Ureter (tissue), 1 donor: Measurements from ENCODE around the gene CAPN11. TPM values are rescaled to one million over a fixed set of nuclear protein-coding genes. Genes with fewer than 3 reads are reported as not detected.

Source experiments
- DNase-seq: peaks from one replicate; pipeline ENCODE4 v3.0.0-alpha.2; 2020; ENCODE audit warnings: low spot score
- total RNA-seq: library from RNA; stranded (reverse); gene quantifications from one replicate; pipeline ENCODE4 v1.2.4, GENCODE V29; 2023
- donor health status: DM: yes; HTN: yes; CAD: no.

Gene CAPN11
- total RNA-seq, 1 donor from 2014 or later: 2.1 TPM

GRCh38 chr6:44211284-44211683, 52.7 kb downstream of the CAPN11 start:
- DNase-seq: no peak

- no peak for DNase-seq
These were observed 55.7 kb downstream of the CAPN11 start for GRCh38 chr6:44214307-44214706.

GRCh38 chr6:44216677-44217331, 58.2 kb downstream of the CAPN11 start, which contains the start of gene MYMX:
Gene MYMX (plus strand): TSS chr6:44216926. CDS start chr6:44217472, 546 bp downstream.
- DNase-seq: no peak

GRCh38 chr6:44217332-44218143, 58.9 kb downstream of the CAPN11 start:
- no peak for DNase-seq

- peak; percentile 85 for DNase-seq
These were observed 60.6 kb downstream of the CAPN11 start for GRCh38 chr6:44219053-44219814.

GRCh38 chr6:44219815-44220784, 61.5 kb downstream of the CAPN11 start:
- no peak for DNase-seq

- no peak for DNase-seq
These were observed 62.3 kb downstream of the CAPN11 start for GRCh38 chr6:44220913-44221290.

- DNase-seq: peak; percentile 94
These were observed 62.8 kb downstream of the CAPN11 start for GRCh38 chr6:44221291-44221960.

GRCh38 chr6:44221961-44222335, 63.3 kb downstream of the CAPN11 start:
- no peak for DNase-seq

GRCh38 chr6:44222486-44223318, 64.1 kb downstream of the CAPN11 start:
- no peak for DNase-seq

GRCh38 chr6:44223319-44224028, 64.9 kb downstream of the CAPN11 start, which contains the start of gene SLC29A1:
Gene SLC29A1 (plus strand): TSS chr6:44223595. CDS start chr6:44227314, 3,719 bp downstream.
- DNase-seq: peak; percentile 83

GRCh38 chr6:44224029-44224964, 65.7 kb downstream of the CAPN11 start:
- no peak for DNase-seq

- no peak for DNase-seq
These were observed 66.3 kb downstream of the CAPN11 start for GRCh38 chr6:44224965-44225305.

- no peak for DNase-seq
These were observed 67.1 kb downstream of the CAPN11 start for GRCh38 chr6:44225579-44226325.

- DNase-seq: no peak
These were observed 67.9 kb downstream of the CAPN11 start for GRCh38 chr6:44226368-44227147.

GRCh38 chr6:44227148-44227793, 68.7 kb downstream of the CAPN11 start:
- DNase-seq: no peak
